Measurements from ENCODE around the gene CA12. TPM values are rescaled to one million over a fixed set of nuclear protein-coding genes. Genes with fewer than 3 reads are reported as not detected.

The CA12 gene
- total RNA-seq, 1 experiment from 2014 or later = 0.97 TPM

DNA sequence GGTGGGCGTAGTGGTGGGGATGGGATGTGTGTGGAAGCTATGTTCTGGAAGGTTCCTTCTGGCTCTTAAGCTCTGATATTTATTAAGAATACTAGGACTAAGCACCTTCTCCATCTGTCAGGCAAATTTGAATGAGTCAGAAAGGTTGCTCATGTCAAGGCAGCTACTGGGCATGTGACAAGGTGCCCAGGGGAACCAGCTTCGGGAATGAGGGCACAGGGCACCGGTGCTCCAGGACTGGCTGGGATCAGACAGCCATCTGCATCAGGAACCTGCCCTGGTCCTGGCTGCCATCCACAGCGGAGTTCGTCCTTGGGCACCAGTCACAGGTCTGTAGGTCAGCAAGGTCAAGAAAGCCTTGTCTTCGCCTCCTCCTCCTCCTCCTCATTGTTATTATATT, 32.5 kb downstream of the CA12 start:
- Histone ChIP-seq H3K4me3 (ENCODE audit: low read depth, low read length, poor library complexity, severe bottlenecking) (no peak overlapping the region), H3K36me3 (ENCODE audit: insufficient read depth, low read length, poor library complexity, severe bottlenecking) (no peaks in the 10 kb centered on the region), H3K27me3 (replicated peaks; ENCODE audit: insufficient read depth, low read depth, low read length, poor library complexity) (no peaks in the 10 kb centered on the region), H3K9me3 (ENCODE audit: low read depth, low read length, poor library complexity, severe bottlenecking) (no peaks in the 10 kb centered on the region), H3K27ac (ENCODE audit: low read depth, low read length, poor library complexity, severe bottlenecking) (peak overlapping the region; percentile 66), H3K4me1 (ENCODE audit: insufficient read depth, low read length, poor library complexity, severe bottlenecking) (peaks cover 40% of the 10 kb centered on the region)
- no peak for DNase-seq (ENCODE audit: low spot score)
- BruUV-seq (replicated peaks) = no TSS peak
- ChIA-PET CTCF (no interaction called here), POLR2A (ENCODE audit: low non-redundant PET) (no interaction called here)
- intact Hi-C loops (cut with micrococcal nuclease; ENCODE audit: unreplicated experiment) = no loop called here
- TF ChIP-seq EZH2 (IDR thresholded peaks at IDR 0.05; ENCODE audit: borderline replicate concordance, low read depth, low read length, poor library complexity, severe bottlenecking) = no peak
- TF ChIP-seq, protein P1, sequence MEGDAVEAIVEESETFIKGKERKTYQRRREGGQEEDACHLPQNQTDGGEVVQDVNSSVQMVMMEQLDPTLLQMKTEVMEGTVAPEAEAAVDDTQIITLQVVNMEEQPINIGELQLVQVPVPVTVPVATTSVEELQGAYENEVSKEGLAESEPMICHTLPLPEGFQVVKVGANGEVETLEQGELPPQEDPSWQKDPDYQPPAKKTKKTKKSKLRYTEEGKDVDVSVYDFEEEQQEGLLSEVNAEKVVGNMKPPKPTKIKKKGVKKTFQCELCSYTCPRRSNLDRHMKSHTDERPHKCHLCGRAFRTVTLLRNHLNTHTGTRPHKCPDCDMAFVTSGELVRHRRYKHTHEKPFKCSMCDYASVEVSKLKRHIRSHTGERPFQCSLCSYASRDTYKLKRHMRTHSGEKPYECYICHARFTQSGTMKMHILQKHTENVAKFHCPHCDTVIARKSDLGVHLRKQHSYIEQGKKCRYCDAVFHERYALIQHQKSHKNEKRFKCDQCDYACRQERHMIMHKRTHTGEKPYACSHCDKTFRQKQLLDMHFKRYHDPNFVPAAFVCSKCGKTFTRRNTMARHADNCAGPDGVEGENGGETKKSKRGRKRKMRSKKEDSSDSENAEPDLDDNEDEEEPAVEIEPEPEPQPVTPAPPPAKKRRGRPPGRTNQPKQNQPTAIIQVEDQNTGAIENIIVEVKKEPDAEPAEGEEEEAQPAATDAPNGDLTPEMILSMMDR (conservative IDR thresholded peaks at IDR 0.05; ENCODE audit: low read depth, low read length) = no peak

DNA sequence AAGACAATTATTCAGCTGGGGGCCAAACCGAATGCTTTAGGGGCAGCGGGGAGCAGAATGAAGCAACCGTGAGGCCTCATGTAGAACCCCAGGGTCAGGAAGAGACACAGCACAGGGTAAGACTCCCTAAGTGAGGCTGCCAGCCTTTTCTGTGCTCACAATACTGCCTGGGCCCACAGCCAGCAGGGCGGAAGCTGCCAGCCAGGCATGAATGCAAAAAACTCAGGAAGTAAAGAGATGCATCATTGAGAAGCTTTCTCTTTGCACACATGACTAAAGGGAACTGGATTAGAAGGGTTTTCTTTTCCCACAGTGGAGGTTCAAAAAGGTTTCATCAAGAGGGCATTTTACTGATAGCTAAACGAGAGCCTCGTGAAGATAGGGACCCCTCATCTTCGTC, 33.3 kb downstream of the CA12 start:
- H3K4me3 ChIP-seq (ENCODE audit: low read depth, low read length, poor library complexity, severe bottlenecking) = no peak overlapping the region
- no peaks in the 10 kb centered on the region for H3K27me3 ChIP-seq (replicated peaks; ENCODE audit: insufficient read depth, low read depth, low read length, poor library complexity)
- POLR2A ChIA-PET (ENCODE audit: low non-redundant PET) = no interaction called here
- no peaks in the 10 kb centered on the region for H3K9me3 ChIP-seq (ENCODE audit: low read depth, low read length, poor library complexity, severe bottlenecking)
- peak; percentile 93 for DNase-seq (ENCODE audit: low spot score)
- no peaks in the 10 kb centered on the region for H3K36me3 ChIP-seq (ENCODE audit: insufficient read depth, low read length, poor library complexity, severe bottlenecking)
- no peak for TF ChIP-seq EZH2 (IDR thresholded peaks at IDR 0.05; ENCODE audit: borderline replicate concordance, low read depth, low read length, poor library complexity, severe bottlenecking)
- TF ChIP-seq, protein P1 (conservative IDR thresholded peaks at IDR 0.05; ENCODE audit: low read depth, low read length) = no peak
- H3K27ac ChIP-seq (ENCODE audit: low read depth, low read length, poor library complexity, severe bottlenecking) = peak overlapping the region; percentile 66
- no TSS peak for BruUV-seq (replicated peaks)
- CTCF ChIA-PET = interaction anchor here (1.0 kb wide), 1 partner anchor 54 kb away, joined by 3 read pairs; no protein-coding TSS in a partner anchor
- intact Hi-C loops (cut with micrococcal nuclease; ENCODE audit: unreplicated experiment) = no loop called here
- H3K4me1 ChIP-seq (ENCODE audit: insufficient read depth, low read length, poor library complexity, severe bottlenecking) = peaks cover 47% of the 10 kb centered on the region

DNA sequence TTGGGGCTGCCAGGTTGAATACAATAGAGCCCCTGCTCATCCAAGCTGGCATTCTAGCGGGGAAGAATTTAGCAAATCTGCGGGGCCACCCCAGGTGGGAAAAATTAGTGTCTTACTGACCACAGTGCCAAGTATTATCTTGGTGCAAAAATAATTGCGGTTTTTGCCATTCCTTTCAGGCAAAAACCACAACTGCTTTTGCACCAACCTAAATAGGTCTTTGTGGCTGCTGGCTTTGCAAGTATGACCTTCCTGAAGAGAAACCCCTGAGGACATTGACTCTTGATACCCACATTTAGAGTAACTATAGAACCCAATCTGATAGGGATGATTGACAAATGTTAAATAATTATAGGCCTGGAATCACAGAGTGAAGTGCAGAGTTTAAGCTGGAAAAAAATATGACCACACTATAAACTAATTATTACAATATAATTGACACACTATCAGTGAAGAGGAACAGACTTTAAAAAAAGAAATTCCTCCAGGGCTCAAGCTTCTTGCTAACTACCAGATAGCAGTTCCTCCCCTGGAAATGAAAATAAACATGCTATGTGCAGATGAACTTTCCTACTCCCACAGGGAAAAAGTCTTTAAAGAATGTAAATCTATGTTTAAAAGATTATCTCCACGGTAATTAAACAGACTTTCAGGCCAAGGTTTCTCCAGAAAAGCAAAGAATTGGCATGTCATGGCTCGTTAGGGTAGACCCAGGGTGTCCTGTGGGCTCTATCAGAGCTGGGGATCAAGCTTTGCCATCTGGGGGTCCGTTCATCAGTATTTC, 34.4 kb downstream of the CA12 start:
- ChIA-PET CTCF (no interaction called here), POLR2A (ENCODE audit: low non-redundant PET) (no interaction called here)
- H3K4me3 ChIP-seq (ENCODE audit: low read depth, low read length, poor library complexity, severe bottlenecking) = no peak overlapping the region
- intact Hi-C loops (cut with micrococcal nuclease; ENCODE audit: unreplicated experiment) = no loop called here
- no peaks in the 10 kb centered on the region for H3K36me3 ChIP-seq (ENCODE audit: insufficient read depth, low read length, poor library complexity, severe bottlenecking)
- no peaks in the 10 kb centered on the region for H3K9me3 ChIP-seq (ENCODE audit: low read depth, low read length, poor library complexity, severe bottlenecking)
- H3K4me1 ChIP-seq (ENCODE audit: insufficient read depth, low read length, poor library complexity, severe bottlenecking) = peaks cover 58% of the 10 kb centered on the region
- BruUV-seq (replicated peaks) = no TSS peak
- TF ChIP-seq, protein P1 (conservative IDR thresholded peaks at IDR 0.05; ENCODE audit: low read depth, low read length) = no peak
- no peak for TF ChIP-seq EZH2 (IDR thresholded peaks at IDR 0.05; ENCODE audit: borderline replicate concordance, low read depth, low read length, poor library complexity, severe bottlenecking)
- H3K27me3 ChIP-seq (replicated peaks; ENCODE audit: insufficient read depth, low read depth, low read length, poor library complexity) = no peaks in the 10 kb centered on the region
- DNase-seq (ENCODE audit: low spot score) = peak; percentile 86
- H3K27ac ChIP-seq (ENCODE audit: low read depth, low read length, poor library complexity, severe bottlenecking) = peak overlapping the region; percentile 66

Data from A673 (cell line).